ENCODE results near the gene MYO1C. TPM values are rescaled to one million over a fixed set of nuclear protein-coding genes. Genes with fewer than 3 reads are reported as not detected.
"Not testable (repeated sequence)": the region's sequence is repeated elsewhere in the genome, so short reads cannot be mapped to it uniquely, and the experiment has no call there.

The MYO1C gene
- total and polyA plus RNA-seq, 2 experiments from 2014 or later = 197 to 218 TPM

DNA sequence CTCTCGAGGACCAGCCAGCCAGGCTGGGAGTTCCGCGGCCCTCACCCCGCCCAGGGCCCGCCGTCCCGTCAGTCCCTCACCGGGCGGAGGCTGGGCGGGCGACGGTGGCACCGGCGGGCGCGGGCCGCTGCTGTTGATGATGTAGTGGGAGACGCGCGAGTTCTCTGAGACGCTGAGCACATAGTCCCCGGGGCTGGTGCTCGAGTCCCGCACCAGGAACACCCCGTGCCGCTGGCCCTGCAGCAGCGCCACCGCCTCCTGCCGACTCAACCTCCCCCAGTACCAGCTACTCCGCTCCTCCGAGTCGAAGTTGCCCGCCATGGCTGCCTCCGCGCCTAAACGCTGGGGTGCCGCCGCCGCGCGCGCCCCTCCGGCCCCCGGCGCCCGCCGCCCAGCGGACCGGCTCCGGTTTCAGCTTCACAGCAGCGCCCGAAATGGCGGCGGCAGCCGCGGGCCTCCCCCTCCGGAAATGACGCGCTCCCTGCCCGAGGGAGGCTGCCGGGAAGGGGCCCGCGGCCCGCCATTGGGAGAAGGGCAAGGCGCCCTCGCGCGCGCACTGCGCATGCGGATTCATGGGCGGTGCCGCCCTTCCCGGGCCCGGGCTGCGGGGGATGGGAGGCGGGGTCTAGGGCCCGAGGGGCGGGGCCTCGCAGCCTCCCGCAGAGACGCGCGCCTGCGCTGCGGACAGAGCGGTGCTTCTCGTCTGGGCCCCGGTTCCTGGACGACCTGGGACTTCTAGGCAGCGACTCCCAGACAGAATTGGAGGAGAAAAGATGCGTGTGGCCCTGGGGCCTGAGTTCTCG, 36.5 kb downstream of the MYO1C start, which contains the start of gene CRK:
Gene CRK, minus strand, starts transcription at position 436 of the 803 bp plus-strand sequence. Its CDS starts 115 bp downstream, at position 321.
- no peaks in the 10 kb centered on the region for H3K9me3 ChIP-seq (ENCODE audit: low read depth)
- no peaks in the 10 kb centered on the region; the same call in 1 of the 2 replicates for H3K36me3 ChIP-seq (ENCODE audit: low read depth)
- H3K9me2 ChIP-seq (ENCODE audit: insufficient read depth) = no peaks in the 10 kb centered on the region
- peaks cover 15% of the 10 kb centered on the region; the same call in 1 of the 2 replicates for H4K20me1 ChIP-seq (ENCODE audit: insufficient read depth)
- H3K4me3 ChIP-seq = peak within 1 kb of the TSS; percentile 86
- peaks cover 50% of the 10 kb centered on the region for H3K79me2 ChIP-seq (ENCODE audit: insufficient read depth)
- no peaks in the 10 kb centered on the region for H3K27me3 ChIP-seq (replicated peaks; ENCODE audit: insufficient read depth)
- peak within 1 kb of the TSS; percentile 81 for H3K4me2 ChIP-seq (ENCODE audit: unreplicated experiment)
- H2AFZ ChIP-seq = peak within 1 kb of the TSS; percentile 85
- in situ Hi-C loops (cut with MboI) = no loop called here
- H3K9ac ChIP-seq = peak within 1 kb of the TSS; percentile 98
- H3K4me1 ChIP-seq (ENCODE audit: insufficient read depth) = peaks cover 26% of the 10 kb centered on the region; the same call in 1 of the 2 replicates
- WGBS, 2 experiments (ENCODE audit: low coverage in 1 of 2, low lambda C conversion rate in 2 of 2, missing lambda C conversion rate in 2 of 2) = 1 to 3% methylated on average over 51 to 66 of the region's 93 CpGs
- H3F3A ChIP-seq (ENCODE audit: insufficient read depth) = peaks cover 43% of the 10 kb centered on the region
- H3K27ac ChIP-seq = peak within 1 kb of the TSS; percentile 95
- TF ChIP-seq EZH2 (IDR thresholded peaks at IDR 0.05; ENCODE audit: insufficient read depth, poor library complexity, severe bottlenecking) (no peak), EZH2phosphoT487 (IDR thresholded peaks at IDR 0.05; ENCODE audit: insufficient read depth, low read depth) (no peak)
- peak; percentile 98 for DNase-seq

DNA sequence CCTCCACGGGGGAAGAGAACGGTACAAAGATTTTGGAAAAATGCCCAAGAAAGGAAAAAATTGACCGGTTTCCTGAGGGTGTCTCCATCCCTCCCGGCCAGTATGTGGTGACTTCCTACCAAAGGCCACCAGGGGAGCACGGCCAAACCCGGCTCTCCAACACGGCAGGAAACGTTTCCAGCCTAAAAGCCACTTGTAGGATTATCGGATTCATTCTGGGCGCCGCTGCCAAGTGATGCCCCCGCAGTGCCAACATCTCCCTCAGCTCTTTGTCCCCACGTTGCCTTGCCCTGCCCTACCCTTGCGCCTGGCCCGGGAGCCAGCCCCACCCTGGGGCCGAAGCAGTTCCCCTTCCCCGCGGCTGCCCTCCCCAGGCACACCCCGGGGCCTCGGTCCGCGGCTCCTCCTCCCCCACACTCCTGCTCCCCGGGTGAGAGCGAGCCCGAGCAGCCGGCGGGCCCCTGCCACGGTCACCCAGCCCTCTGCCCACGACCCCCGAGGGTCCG, 37.1 kb downstream of the MYO1C start:
- peak overlapping the region; percentile 98 for H3K9ac ChIP-seq
- peaks cover 15% of the 10 kb centered on the region; the same call in 1 of the 2 replicates for H4K20me1 ChIP-seq (ENCODE audit: insufficient read depth)
- in situ Hi-C loops (cut with MboI) = no loop called here
- peak overlapping the region; percentile 86 for H3K4me3 ChIP-seq
- peaks cover 37% of the 10 kb centered on the region for H3F3A ChIP-seq (ENCODE audit: insufficient read depth)
- no peaks in the 10 kb centered on the region for H3K9me2 ChIP-seq (ENCODE audit: insufficient read depth)
- no peaks in the 10 kb centered on the region for H3K9me3 ChIP-seq (ENCODE audit: low read depth)
- no peaks in the 10 kb centered on the region; the same call in 1 of the 2 replicates for H3K36me3 ChIP-seq (ENCODE audit: low read depth)
- TF ChIP-seq EZH2 (IDR thresholded peaks at IDR 0.05; ENCODE audit: insufficient read depth, poor library complexity, severe bottlenecking) (no peak), EZH2phosphoT487 (IDR thresholded peaks at IDR 0.05; ENCODE audit: insufficient read depth, low read depth) (no peak)
- no peaks in the 10 kb centered on the region for H3K27me3 ChIP-seq (replicated peaks; ENCODE audit: insufficient read depth)
- peaks cover 19% of the 10 kb centered on the region; the same call in 1 of the 2 replicates for H3K4me1 ChIP-seq (ENCODE audit: insufficient read depth)
- H2AFZ ChIP-seq = peak overlapping the region; percentile 52
- H3K4me2 ChIP-seq (ENCODE audit: unreplicated experiment) = peak overlapping the region; percentile 81
- peak overlapping the region; percentile 95 for H3K27ac ChIP-seq
- DNase-seq = peak; percentile 91
- WGBS, 2 experiments (ENCODE audit: low coverage in 1 of 2, low lambda C conversion rate in 2 of 2, missing lambda C conversion rate in 2 of 2) = 0 to 2% methylated on average over 16 to 31 of the region's 31 CpGs
- peaks cover 57% of the 10 kb centered on the region for H3K79me2 ChIP-seq (ENCODE audit: insufficient read depth)

DNA sequence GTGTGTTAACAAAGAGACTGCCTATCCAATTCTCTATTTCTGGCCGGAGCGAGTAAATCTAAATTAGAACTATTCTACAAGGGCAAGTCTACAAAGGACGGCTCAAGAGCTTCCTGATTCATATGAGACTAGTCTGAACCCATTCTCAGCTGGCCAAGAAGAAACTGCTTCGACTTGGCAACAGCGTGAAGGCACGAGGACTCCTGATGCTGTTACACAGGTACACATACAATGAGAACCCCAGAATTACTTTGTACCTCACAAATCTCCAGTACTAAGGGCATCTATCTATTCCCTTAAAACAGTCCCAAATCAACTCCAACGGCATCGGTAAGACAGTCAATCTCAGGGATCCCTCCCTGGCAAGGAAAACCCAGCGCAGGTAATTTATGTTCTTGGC, 37.9 kb downstream of the MYO1C start:
- TF ChIP-seq EZH2phosphoT487 (IDR thresholded peaks at IDR 0.05; ENCODE audit: insufficient read depth, low read depth) (no peak), EZH2 (IDR thresholded peaks at IDR 0.05; ENCODE audit: insufficient read depth, poor library complexity, severe bottlenecking) (no peak)
- peak overlapping the region; percentile 98 for H3K9ac ChIP-seq
- H4K20me1 ChIP-seq (ENCODE audit: insufficient read depth) = peaks cover 20% of the 10 kb centered on the region
- H3K9me3 ChIP-seq (ENCODE audit: low read depth) = no peaks in the 10 kb centered on the region
- 58 to 61% methylated on average over 9 of the region's 9 CpGs for WGBS, 2 experiments (ENCODE audit: low coverage in 1 of 2, low lambda C conversion rate in 2 of 2, missing lambda C conversion rate in 2 of 2)
- H3K4me3 ChIP-seq = peak overlapping the region; percentile 86
- peak overlapping the region; percentile 95 for H3K27ac ChIP-seq
- peak overlapping the region; percentile 81 for H3K4me2 ChIP-seq (ENCODE audit: unreplicated experiment)
- in situ Hi-C loops (cut with MboI) = no loop called here
- no peaks in the 10 kb centered on the region for H3K27me3 ChIP-seq (replicated peaks; ENCODE audit: insufficient read depth)
- no peaks in the 10 kb centered on the region; the same call in 1 of the 2 replicates for H3K36me3 ChIP-seq (ENCODE audit: low read depth)
- DNase-seq = peak; percentile 26
- peaks cover 18% of the 10 kb centered on the region; the same call in 1 of the 2 replicates for H3K4me1 ChIP-seq (ENCODE audit: insufficient read depth)
- peaks cover 29% of the 10 kb centered on the region for H3F3A ChIP-seq (ENCODE audit: insufficient read depth)
- H3K9me2 ChIP-seq (ENCODE audit: insufficient read depth) = no peaks in the 10 kb centered on the region
- H3K79me2 ChIP-seq (ENCODE audit: insufficient read depth) = peaks cover 65% of the 10 kb centered on the region
- H2AFZ ChIP-seq = no peak overlapping the region

DNA sequence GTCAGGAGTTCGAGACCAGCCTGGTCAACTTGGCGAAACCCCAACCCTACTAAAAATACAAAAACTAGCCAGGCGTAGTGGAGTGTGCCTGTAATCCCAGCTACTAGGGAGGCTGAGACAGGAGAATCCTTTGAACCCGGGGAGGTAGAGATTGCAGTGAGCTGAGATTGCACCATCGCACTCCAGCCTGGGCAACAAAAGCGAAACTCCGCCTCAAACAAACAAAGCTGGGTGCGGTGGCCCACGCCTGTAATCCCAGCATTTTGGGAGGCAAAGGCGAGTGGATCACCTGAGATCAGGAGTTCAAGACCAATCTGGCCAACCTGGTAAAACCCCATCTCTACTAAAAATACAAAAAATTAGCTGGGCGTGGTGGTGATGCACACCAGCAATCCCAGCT, 38.8 kb downstream of the MYO1C start:
- in situ Hi-C loops (cut with MboI); DNase-seq; H2AFZ ChIP-seq; H3K27me3 ChIP-seq (replicated peaks; ENCODE audit: insufficient read depth); H3K9me3 ChIP-seq (ENCODE audit: low read depth); H3K9me2 ChIP-seq (ENCODE audit: insufficient read depth); H3K27ac ChIP-seq; H3K36me3 ChIP-seq (ENCODE audit: low read depth); H3K4me3 ChIP-seq: not testable (repeated sequence)
- 92 to 93% methylated on average over 11 of the region's 11 CpGs for WGBS, 2 experiments (ENCODE audit: low coverage in 1 of 2, low lambda C conversion rate in 2 of 2, missing lambda C conversion rate in 2 of 2)
- peaks cover 18% of the 10 kb centered on the region; the same call in 1 of the 2 replicates for H3K4me1 ChIP-seq (ENCODE audit: insufficient read depth)
- H3K4me2 ChIP-seq (ENCODE audit: unreplicated experiment) = peak overlapping the region; percentile 81
- H3F3A ChIP-seq (ENCODE audit: insufficient read depth) = peaks cover 29% of the 10 kb centered on the region
- peaks cover 73% of the 10 kb centered on the region for H3K79me2 ChIP-seq (ENCODE audit: insufficient read depth)
- H4K20me1 ChIP-seq (ENCODE audit: insufficient read depth) = peaks cover 28% of the 10 kb centered on the region
- 0 out of 2 replicates have a peak overlapping the region, but pooled peaks have one; percentile 98 for H3K9ac ChIP-seq
